WI38 (cell line): ENCODE data around the gene NAP1L3.

ENCODE experiments used
- H3K4me3 ChIP-seq: 2 replicates; pipeline ENCODE4 v1.5.1; 2011; ENCODE audit warnings: low read depth, mild to moderate bottlenecking, control low read depth, low read length
- TF ChIP-seq, protein P1 (sequence below): IDR thresholded peaks from 2 replicates; pipeline ENCODE4 v1.5.1; 2012; ENCODE audit warnings: low read depth, mild to moderate bottlenecking, control low read depth, low read length

NAP1L3 gene

DNA sequence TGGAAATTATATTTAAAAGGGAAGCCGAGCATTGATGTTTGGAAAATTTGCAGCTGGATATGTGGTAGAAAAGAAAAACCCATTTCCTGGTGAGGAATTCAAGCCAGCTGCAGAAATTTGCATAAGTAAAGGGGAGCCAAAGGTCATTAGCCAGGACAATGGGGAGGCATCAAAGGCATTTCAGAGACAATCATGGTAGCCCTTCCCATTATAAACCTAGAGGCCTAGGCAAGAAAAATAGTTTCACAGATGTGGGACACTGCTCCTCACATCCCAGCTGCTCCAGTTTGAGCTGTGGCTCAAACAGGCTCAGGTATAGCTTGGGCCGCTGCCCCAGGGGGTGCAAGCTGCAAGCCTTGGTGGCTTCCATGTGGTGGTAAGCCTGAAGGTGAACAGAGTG is 35.8 kb downstream of the NAP1L3 start:
- TF ChIP-seq, protein P1, sequence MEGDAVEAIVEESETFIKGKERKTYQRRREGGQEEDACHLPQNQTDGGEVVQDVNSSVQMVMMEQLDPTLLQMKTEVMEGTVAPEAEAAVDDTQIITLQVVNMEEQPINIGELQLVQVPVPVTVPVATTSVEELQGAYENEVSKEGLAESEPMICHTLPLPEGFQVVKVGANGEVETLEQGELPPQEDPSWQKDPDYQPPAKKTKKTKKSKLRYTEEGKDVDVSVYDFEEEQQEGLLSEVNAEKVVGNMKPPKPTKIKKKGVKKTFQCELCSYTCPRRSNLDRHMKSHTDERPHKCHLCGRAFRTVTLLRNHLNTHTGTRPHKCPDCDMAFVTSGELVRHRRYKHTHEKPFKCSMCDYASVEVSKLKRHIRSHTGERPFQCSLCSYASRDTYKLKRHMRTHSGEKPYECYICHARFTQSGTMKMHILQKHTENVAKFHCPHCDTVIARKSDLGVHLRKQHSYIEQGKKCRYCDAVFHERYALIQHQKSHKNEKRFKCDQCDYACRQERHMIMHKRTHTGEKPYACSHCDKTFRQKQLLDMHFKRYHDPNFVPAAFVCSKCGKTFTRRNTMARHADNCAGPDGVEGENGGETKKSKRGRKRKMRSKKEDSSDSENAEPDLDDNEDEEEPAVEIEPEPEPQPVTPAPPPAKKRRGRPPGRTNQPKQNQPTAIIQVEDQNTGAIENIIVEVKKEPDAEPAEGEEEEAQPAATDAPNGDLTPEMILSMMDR, result no peak
- no peak overlapping the region for H3K4me3 ChIP-seq
